MG63 (cell line): ENCODE results near the gene BLTP2. TPM values are rescaled to one million over a fixed set of nuclear protein-coding genes. Genes with fewer than 3 reads are reported as not detected.
A peak's percentile ranks its signal among the peaks of the same experiment; 100 is the strongest.
"Not testable (repeated sequence)": the region's sequence is repeated elsewhere in the genome, so short reads cannot be mapped to it uniquely, and the experiment has no call there.

Experiments used
- DNase-seq: peaks from one replicate; pipeline ENCODE4 v3.0.0-alpha.2; 2020
- H3K27me3 ChIP-seq: fragments of 250-450 bp; sonication (Bioruptor Pico); 2 replicates; pipeline ENCODE4 v1.5.1; 2020; ENCODE audit warnings: mild to moderate bottlenecking, moderate library complexity
- H3K36me3 ChIP-seq: fragments of 250-450 bp; sonication (Bioruptor Pico); 2 replicates; pipeline ENCODE4 v1.5.1; 2020; ENCODE audit warnings: mild to moderate bottlenecking, moderate library complexity
- H3K4me3 ChIP-seq: fragments of 250-450 bp; sonication (Bioruptor Pico); 2 replicates; pipeline ENCODE4 v1.5.1; 2020; ENCODE audit warnings: mild to moderate bottlenecking, moderate library complexity
- H3K9me3 ChIP-seq: fragments of 250-450 bp; sonication (Bioruptor Pico); 2 replicates; pipeline ENCODE4 v1.5.1; 2020; ENCODE audit warnings: mild to moderate bottlenecking, moderate library complexity
- total RNA-seq: library from RNA; depleted of rRNA; stranded (reverse); fragments of >200 nt; shearing (Covaris generic); gene quantifications from 2 replicates; pipeline ENCODE4 v1.2.3, GENCODE V29; 2014; ENCODE audit warnings: low replicate concordance; rRNA removed

Gene BLTP2
- total RNA-seq, result 114 and 149 TPM in 2 replicates

DNA sequence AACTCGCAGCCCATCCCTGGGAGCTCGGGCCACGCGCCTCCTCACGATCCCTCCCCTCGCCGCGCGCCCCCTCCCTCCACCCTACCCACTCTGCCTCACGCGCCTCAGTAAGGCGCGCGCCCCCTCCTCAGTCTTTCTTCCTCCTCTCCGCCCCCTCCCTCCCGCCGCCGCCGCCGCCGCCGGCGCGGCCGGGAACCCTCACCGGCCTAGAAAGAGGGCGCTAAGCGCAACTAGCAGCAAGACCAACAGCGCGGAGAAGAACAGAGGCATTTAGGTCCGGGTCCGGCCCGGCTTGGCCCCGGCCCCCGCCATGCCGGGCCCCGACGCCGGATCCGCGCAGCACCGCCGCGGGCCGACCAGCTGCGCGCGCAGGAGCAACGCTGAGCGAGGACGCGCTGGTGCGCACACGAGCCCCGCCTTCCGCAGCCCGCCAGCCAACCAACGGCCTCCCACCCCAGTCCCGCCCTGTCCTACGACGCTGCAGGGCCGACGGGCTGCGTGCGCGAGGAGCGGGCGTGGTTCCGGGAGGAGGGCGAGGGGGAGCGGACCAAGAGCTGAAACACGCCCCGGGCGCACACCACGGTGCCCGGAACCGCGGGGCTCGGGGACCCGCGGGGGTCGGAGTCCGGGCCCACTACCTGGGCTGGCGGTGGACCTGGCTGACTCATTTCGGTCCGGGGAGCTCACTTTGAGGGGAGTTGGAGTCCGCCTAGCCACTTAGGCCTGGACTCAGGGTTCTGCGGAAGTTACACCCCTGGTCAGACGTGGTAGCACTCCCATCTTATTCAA, at the start of gene BLTP2:
BLTP2 (minus strand) TSS at position 372 of the 789 bp plus-strand sequence; CDS start at position 270, 102 bp downstream.
- DNase-seq, result peak; percentile 97
- no peaks in the 10 kb centered on the region for H3K9me3 ChIP-seq
- H3K36me3 ChIP-seq, result peaks cover 65% of the 10 kb centered on the region
- H3K27me3 ChIP-seq, result no peaks in the 10 kb centered on the region
- peak within 1 kb of the TSS; percentile 70 for H3K4me3 ChIP-seq

DNA sequence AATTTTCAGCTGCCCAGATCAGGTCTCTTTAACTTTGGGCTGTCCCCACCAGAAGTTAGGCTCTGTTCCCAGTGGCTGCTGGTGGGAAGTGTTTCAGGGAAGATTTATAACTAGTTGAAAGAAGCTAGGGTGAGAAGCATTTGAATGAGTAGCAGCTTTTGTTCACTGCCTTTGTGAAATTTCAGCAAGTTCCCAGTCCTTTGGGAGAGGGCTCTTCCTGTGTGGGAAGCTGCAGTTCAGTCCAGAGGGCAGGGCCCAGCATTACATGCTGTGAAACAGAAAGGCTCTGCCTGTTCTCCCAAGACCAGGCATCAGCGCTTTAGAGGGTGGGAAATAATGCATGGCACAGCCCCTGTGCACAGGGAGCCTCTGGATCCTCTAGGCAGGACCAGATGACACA, 48.9 kb upstream of the BLTP2 start:
- Histone ChIP-seq H3K27me3 (no peaks in the 10 kb centered on the region), H3K4me3 (no peak overlapping the region), H3K36me3 (peaks cover 85% of the 10 kb centered on the region), H3K9me3 (no peaks in the 10 kb centered on the region)
- DNase-seq, result no peak

- no peak for DNase-seq
- H3K27me3 ChIP-seq, result no peaks in the 10 kb centered on the region
- H3K36me3 ChIP-seq, result peaks cover 90% of the 10 kb centered on the region
- no peaks in the 10 kb centered on the region for H3K9me3 ChIP-seq
- no peak overlapping the region for H3K4me3 ChIP-seq
Measured at GRCh38 chr17:28689011-28689410, 44.1 kb upstream of the BLTP2 start.

- DNase-seq, result no peak
- H3K9me3 ChIP-seq, result no peaks in the 10 kb centered on the region
- no peaks in the 10 kb centered on the region for H3K27me3 ChIP-seq
- no peak overlapping the region for H3K4me3 ChIP-seq
- H3K36me3 ChIP-seq, result peaks cover 89% of the 10 kb centered on the region
Measured at GRCh38 chr17:28688481-28688880, 43.5 kb upstream of the BLTP2 start.

- Histone ChIP-seq H3K36me3 (peaks cover 92% of the 10 kb centered on the region), H3K27me3 (no peaks in the 10 kb centered on the region), H3K4me3 (no peak overlapping the region), H3K9me3 (no peaks in the 10 kb centered on the region)
- DNase-seq, result no peak
Measured at GRCh38 chr17:28686296-28686695, 41.3 kb upstream of the BLTP2 start.

- H3K9me3 ChIP-seq, result no peaks in the 10 kb centered on the region
- H3K36me3 ChIP-seq, result peaks cover 92% of the 10 kb centered on the region
- H3K4me3 ChIP-seq, result no peak overlapping the region
- no peak for DNase-seq
- H3K27me3 ChIP-seq, result no peaks in the 10 kb centered on the region
Measured at GRCh38 chr17:28685366-28685765, 40.4 kb upstream of the BLTP2 start.

- DNase-seq, result no peak
- Histone ChIP-seq H3K9me3 (no peaks in the 10 kb centered on the region), H3K27me3 (no peaks in the 10 kb centered on the region), H3K4me3 (no peak overlapping the region), H3K36me3 (peaks cover 92% of the 10 kb centered on the region)
Measured at GRCh38 chr17:28684963-28685362, 40.0 kb upstream of the BLTP2 start.

DNA sequence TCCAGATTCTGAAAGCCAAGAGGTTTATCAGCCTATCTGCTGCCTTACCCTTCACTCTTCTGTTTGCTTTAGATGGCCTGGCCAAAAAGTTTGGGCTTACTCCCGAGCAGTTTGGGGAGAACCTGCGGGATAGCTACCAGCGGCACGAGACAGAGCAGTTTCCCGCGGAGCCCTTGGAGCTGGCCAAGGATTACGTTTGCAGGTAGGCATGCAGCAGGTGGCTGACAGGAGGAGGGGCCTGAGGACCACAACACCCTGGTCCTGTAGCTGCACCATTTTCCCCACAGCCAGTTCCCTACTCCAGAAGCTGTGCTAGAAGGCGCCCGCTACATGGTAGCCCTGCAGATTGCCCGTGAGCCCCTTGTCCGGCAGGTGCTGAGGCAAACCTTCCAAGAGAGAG, 37.7 kb upstream of the BLTP2 start:
- Histone ChIP-seq H3K36me3 (peaks cover 92% of the 10 kb centered on the region), H3K27me3 (no peaks in the 10 kb centered on the region), H3K4me3 (no peak overlapping the region), H3K9me3 (no peaks in the 10 kb centered on the region)
- DNase-seq, result no peak

DNA sequence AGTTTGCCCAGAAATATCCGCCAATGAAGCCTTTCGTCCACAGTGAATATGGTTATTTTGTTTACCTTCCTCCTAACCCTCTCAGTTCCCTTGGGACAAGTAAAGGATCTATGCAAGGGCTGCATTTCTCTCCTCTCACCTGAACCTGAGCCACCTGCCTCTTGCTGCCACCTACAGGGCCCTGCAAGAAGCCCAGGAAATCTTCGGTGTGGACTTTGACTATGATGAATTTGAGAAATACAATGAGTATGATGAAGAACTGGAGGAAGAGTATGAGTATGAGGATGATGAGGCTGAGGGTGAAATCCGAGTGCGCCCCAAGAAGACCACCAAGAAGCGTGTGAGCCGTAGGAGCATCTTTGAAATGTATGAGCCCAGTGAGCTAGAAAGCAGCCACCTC, 31.0 kb upstream of the BLTP2 start:
- Histone ChIP-seq H3K4me3 (no peak overlapping the region), H3K27me3 (no peaks in the 10 kb centered on the region), H3K36me3 (peaks cover 91% of the 10 kb centered on the region), H3K9me3 (no peaks in the 10 kb centered on the region)
- DNase-seq, result no peak

DNA sequence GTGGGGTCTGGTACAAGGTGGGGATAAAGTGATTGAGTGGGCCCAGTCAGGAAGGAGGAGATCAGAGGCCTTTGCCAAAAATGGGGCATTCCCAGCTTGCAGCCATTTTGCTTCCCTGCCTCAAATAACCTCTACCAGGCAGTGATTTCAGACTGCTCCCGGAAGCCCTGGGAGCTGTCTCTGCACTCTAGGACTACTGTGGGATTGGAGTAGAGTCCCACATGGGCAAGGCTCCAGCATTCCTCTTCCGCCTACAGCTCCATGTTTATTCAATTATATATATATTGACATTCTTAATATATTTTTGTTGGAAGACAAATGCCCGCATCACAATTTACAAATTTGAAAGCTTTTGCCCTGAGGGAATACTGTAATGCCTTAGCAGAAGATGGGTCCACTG, 30.5 kb upstream of the BLTP2 start:
- peak; percentile 40 for DNase-seq
- H3K36me3 ChIP-seq, result peaks cover 91% of the 10 kb centered on the region
- no peaks in the 10 kb centered on the region for H3K9me3 ChIP-seq
- no peaks in the 10 kb centered on the region for H3K27me3 ChIP-seq
- no peak overlapping the region for H3K4me3 ChIP-seq

DNA sequence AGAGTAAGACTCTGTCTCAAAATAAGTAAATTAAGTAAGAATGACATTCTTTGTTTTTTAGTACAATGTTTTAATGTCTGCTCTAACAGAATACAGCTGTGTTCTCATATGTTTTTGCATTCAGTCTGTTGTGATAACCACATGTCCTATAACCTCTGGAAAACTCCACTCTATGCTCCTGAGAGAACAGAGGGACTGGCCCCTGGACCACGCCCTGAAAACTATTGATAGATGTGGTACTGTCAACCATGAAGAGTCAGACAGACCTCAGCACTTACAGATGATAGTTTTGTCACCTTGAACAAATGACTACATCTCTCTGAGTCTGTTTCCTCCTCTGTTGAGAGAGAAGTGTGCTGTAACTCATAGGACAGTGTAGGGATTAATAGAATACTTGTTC, 25.0 kb upstream of the BLTP2 start:
- H3K9me3 ChIP-seq, result no peaks in the 10 kb centered on the region
- no peak overlapping the region for H3K4me3 ChIP-seq
- H3K36me3 ChIP-seq, result peaks cover 87% of the 10 kb centered on the region
- no peaks in the 10 kb centered on the region for H3K27me3 ChIP-seq
- no peak for DNase-seq

- no peaks in the 10 kb centered on the region for H3K27me3 ChIP-seq
- H3K9me3 ChIP-seq, result no peaks in the 10 kb centered on the region
- DNase-seq, result no peak
- no peak overlapping the region for H3K4me3 ChIP-seq
- peaks cover 74% of the 10 kb centered on the region for H3K36me3 ChIP-seq
Measured at GRCh38 chr17:28667870-28668269, 22.9 kb upstream of the BLTP2 start.

GRCh38 chr17:28665994-28666393, 21.0 kb upstream of the BLTP2 start:
- H3K4me3 ChIP-seq, result no peak overlapping the region
- DNase-seq, result no peak
- H3K27me3 ChIP-seq, result no peaks in the 10 kb centered on the region
- no peaks in the 10 kb centered on the region for H3K9me3 ChIP-seq
- peaks cover 64% of the 10 kb centered on the region for H3K36me3 ChIP-seq

DNA sequence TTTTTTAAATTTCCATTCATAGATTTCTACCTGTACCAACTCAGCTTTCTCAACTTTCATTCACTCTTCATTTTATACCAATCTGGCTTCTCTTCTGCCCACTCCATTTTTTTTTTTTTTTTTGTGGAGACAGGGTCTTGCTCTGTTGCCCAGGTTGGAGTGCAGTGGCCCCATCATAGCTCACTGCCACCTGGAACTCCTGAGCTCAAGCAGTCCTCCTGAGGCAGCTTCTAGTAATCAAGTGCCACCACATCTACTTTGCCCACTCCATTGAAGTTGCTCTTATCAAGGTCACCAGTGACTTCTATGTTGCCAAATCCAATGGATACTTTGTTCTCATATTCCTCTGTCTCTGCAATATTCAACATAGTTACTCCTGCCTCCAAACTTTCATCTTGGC, 18.8 kb upstream of the BLTP2 start:
- Histone ChIP-seq H3K9me3 (peaks cover 3% of the 10 kb centered on the region), H3K4me3 (no peak overlapping the region), H3K36me3 (peaks cover 58% of the 10 kb centered on the region), H3K27me3 (no peaks in the 10 kb centered on the region)
- no peak for DNase-seq

DNA sequence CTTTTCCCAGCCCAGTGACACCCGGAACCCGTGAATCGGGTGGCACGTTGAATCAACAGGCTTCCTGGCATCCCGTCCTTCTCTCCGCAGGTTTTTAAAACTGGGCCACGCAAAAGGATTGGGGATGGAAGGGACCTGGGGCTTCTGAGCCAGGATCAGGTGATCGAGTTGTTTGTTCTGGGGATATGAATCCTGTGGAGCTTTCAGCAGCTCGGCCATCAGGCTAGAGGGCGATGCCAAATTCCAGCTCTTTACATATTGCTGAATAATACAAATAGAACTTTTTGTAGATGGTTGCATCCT, 17.5 kb upstream of the BLTP2 start:
- Histone ChIP-seq H3K27me3 (no peaks in the 10 kb centered on the region), H3K36me3 (peaks cover 60% of the 10 kb centered on the region), H3K4me3 (peak overlapping the region; percentile 81), H3K9me3 (peaks cover 5% of the 10 kb centered on the region)
- no peak for DNase-seq

DNA sequence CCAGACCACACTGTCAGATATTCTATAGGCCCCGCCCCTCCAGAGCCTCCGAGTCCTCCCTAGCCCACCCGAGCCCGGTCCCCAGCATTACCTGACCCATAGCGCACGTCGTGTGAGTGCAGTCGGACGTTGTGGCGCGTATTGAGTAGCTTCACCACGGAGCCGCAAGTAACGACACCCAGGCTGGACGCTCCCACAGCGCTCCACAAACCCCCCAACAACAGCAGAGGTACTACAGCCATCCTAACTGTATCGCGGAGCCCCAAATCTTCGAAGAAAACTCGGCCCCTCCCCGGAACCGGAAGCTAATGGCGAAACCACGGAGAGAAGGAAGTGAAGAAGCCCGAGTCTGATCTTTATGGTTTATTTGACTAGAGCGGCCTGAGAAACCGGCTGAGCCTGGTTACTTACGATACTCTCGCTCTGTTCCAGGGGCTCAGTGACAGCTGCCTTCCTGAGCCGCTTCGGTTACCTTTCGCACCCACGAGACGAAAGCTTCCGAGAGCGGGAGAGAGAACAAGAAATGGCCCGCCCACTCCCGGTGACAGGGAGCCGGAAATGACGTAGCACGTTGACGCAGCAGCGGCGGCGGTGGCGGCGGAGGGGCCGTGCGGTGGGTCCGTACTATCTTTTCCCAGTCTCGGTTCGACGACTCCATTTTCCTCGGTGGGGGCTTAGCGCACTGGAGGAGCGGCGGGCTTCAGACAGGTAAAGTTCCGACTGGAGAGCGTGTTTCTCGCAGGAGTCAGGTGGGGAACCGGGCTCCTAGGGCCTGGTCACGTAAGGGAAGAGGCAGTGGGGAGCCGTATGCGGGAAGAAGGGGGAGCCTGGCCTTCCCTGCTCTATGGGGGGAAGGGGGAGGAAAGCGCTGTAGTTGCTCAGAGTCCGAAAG, 16.9 kb upstream of the BLTP2 start, which contains the start of the genes SDF2 and SUPT6H:
SDF2 (minus strand) TSS at position 272 of the 892 bp plus-strand sequence; CDS start at position 242, 30 bp downstream.
SUPT6H (plus strand) TSS at position 571 of the 892 bp plus-strand sequence. CDS start 11,197 bp downstream, outside the sequence.
- Histone ChIP-seq H3K9me3 (peaks cover 5% of the 10 kb centered on the region), H3K27me3 (no peaks in the 10 kb centered on the region), H3K4me3 (peak within 1 kb of the TSS; percentile 81), H3K36me3 (peaks cover 64% of the 10 kb centered on the region)
- DNase-seq, result peak; percentile 91

DNA sequence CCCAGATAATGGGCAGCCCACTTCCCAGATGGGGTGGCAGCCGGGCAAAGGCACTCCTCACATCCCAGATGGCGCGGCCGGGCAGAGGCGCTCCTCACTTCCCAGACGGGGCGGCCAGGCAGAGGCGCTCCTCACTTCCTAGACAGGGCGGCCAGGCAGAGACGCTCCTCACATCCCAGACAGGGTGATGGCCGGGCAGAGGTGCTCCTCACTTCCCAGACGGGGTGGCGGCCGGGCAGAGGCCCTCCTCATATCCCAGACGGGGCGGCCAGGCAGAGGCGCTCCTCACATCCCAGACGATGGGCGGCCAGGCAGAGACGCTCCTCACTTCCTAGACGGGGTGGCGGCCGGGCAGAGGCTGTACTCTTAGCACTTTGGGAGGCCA, 14.5 kb upstream of the BLTP2 start:
- not testable (repeated sequence) for H3K9me3 ChIP-seq, H3K27me3 ChIP-seq, H3K4me3 ChIP-seq, DNase-seq
- H3K36me3 ChIP-seq, result peaks cover 58% of the 10 kb centered on the region
